IMR-90 (cell line): ENCODE results near the gene IL11RA. TPM values are rescaled to one million over a fixed set of nuclear protein-coding genes. Genes with fewer than 3 reads are reported as not detected.

Source experiments
- ATAC-seq: fragments of 200-7000 bp; cut with Tn5 transposase; 2 replicates; pipeline ENCODE4 v1.9.1; 2020; ENCODE audit warnings: low read depth, mild to moderate bottlenecking, moderate library complexity
- BruUV-seq: library from RNA; stranded (reverse); fragments of 400-500 nt; replicated peaks from 2 replicates; lab custom pipeline; 2021; lab: Mats Ljungman, UMichigan
- CTCF ChIA-PET: fragments of 300-600 bp; formaldehyde crosslinking; extraction: SDS; loops from one replicate; lab custom pipeline; 2021; ENCODE audit warnings: antibody characterized with exemption; lab: Yijun Ruan, JAX
- POLR2A ChIA-PET: fragments of 300-600 bp; sonication (Branson Sonifier 250); formaldehyde crosslinking; loops from one replicate; lab custom pipeline; 2022; ENCODE audit warnings: antibody characterized with exemption; ENCODE audit not compliant: unreplicated experiment; lab: Charles Lee
- DNase-seq: peaks from one replicate; pipeline ENCODE4 v3.0.0; 2013
- H2AFZ ChIP-seq: replicated peaks from 2 replicates; pipeline ENCODE3; 2013; ENCODE audit warnings: low read length, mild to moderate bottlenecking; ENCODE audit not compliant: poor library complexity
- H2AK5ac ChIP-seq: 2 replicates; pipeline ENCODE4 v1.6.1; 2013; ENCODE audit warnings: low read depth, low read length, inconsistent platforms
- H2AK9ac ChIP-seq: replicated peaks from 2 replicates; pipeline ENCODE3; 2013; ENCODE audit warnings: mild to moderate bottlenecking, low read depth, low read length, moderate library complexity; ENCODE audit not compliant: poor library complexity
- H2BK120ac ChIP-seq: 2 replicates; pipeline ENCODE4 v1.6.1; 2013; ENCODE audit warnings: low read depth, low read length, inconsistent platforms
- H2BK15ac ChIP-seq: 3 replicates; pipeline ENCODE4 v1.6.1; 2013; ENCODE audit warnings: low read depth, low read length, inconsistent platforms
- H2BK20ac ChIP-seq: 2 replicates; pipeline ENCODE4 v1.6.1; 2013; ENCODE audit warnings: low read depth, mild to moderate bottlenecking, inconsistent platforms, low read length, moderate library complexity
- H2BK5ac ChIP-seq: 2 replicates; pipeline ENCODE4 v1.6.1; 2013; ENCODE audit warnings: mild to moderate bottlenecking, low read depth, low read length, inconsistent platforms; ENCODE audit not compliant: poor library complexity, severe bottlenecking
- H3K14ac ChIP-seq: replicated peaks from 2 replicates; pipeline ENCODE4 v1.6.1; 2013; ENCODE audit warnings: low read depth, low read length, inconsistent platforms
- H3K18ac ChIP-seq: 2 replicates; pipeline ENCODE4 v1.6.1; 2013; ENCODE audit warnings: low read depth, low read length, control low read depth
- H3K23ac ChIP-seq: 2 replicates; pipeline ENCODE4 v1.6.1; 2013; ENCODE audit warnings: low read depth, low read length, inconsistent platforms
- H3K27ac ChIP-seq: 2 replicates; pipeline ENCODE4 v1.5.1; 2013; ENCODE audit warnings: mild to moderate bottlenecking, control low read depth, low read length; ENCODE audit not compliant: insufficient read depth
- H3K27me3 ChIP-seq: 2 replicates; pipeline ENCODE4 v1.6.1; 2013; ENCODE audit warnings: low read length; ENCODE audit not compliant: control insufficient read depth, insufficient read depth
- H3K36me3 ChIP-seq: 2 replicates; pipeline ENCODE4 v1.6.1; 2013; ENCODE audit warnings: low read length, mixed read lengths; ENCODE audit not compliant: control insufficient read depth, insufficient read depth
- H3K4ac ChIP-seq: 2 replicates; pipeline ENCODE4 v1.6.1; 2013; ENCODE audit warnings: low read depth, low read length, inconsistent platforms
- H3K4me1 ChIP-seq: 2 replicates; pipeline ENCODE4 v1.6.1; 2013; ENCODE audit warnings: low read length, mixed read lengths; ENCODE audit not compliant: control insufficient read depth, insufficient read depth
- H3K4me2 ChIP-seq: 2 replicates; pipeline ENCODE4 v1.6.1; 2013; ENCODE audit warnings: low read depth, mild to moderate bottlenecking, control low read depth, low read length, moderate library complexity
- H3K4me3 ChIP-seq: 2 replicates; pipeline ENCODE4 v1.5.1; 2013; ENCODE audit warnings: low read depth, mild to moderate bottlenecking, control low read depth, low read length, moderate library complexity; ENCODE audit not compliant: insufficient read depth
- H3K56ac ChIP-seq: 2 replicates; pipeline ENCODE4 v1.6.1; 2013; ENCODE audit warnings: low read length, inconsistent platforms; ENCODE audit not compliant: insufficient read depth; ENCODE audit errors: extremely low read depth
- H3K79me1 ChIP-seq, 2 experiments: 2 replicates each; pipeline ENCODE4 v1.6.1; 2013; ENCODE audit warnings: low read length in 2 of 2, inconsistent platforms in 1 of 2, low read depth in 1 of 2
- H3K9ac ChIP-seq: 2 replicates; pipeline ENCODE4 v1.6.1; 2013; ENCODE audit warnings: low read depth, low read length, control low read depth
- H3K9me1 ChIP-seq: 2 replicates; pipeline ENCODE4 v1.6.1; 2013; ENCODE audit warnings: low read length, inconsistent platforms; ENCODE audit not compliant: insufficient read depth
- H3K9me3 ChIP-seq: 2 replicates; pipeline ENCODE4 v1.6.1; 2013; ENCODE audit warnings: low read length; ENCODE audit not compliant: control insufficient read depth, insufficient read depth
- H4K20me1 ChIP-seq: 2 replicates; pipeline ENCODE4 v1.6.1; 2013; ENCODE audit warnings: low read length, inconsistent platforms; ENCODE audit not compliant: insufficient read depth
- H4K5ac ChIP-seq: 2 replicates; pipeline ENCODE4 v1.6.1; 2013; ENCODE audit warnings: mild to moderate bottlenecking, low read depth, low read length, control low read depth
- H4K8ac ChIP-seq, 2 experiments: 2 replicates each; pipeline ENCODE4 v1.6.1; 2013; ENCODE audit warnings: low read depth in 2 of 2, low read length in 2 of 2, control low read depth in 1 of 2, inconsistent platforms in 1 of 2
- H4K91ac ChIP-seq: 2 replicates; pipeline ENCODE4 v1.6.1; 2013; ENCODE audit warnings: low read depth, low read length, inconsistent platforms; ENCODE audit not compliant: insufficient read depth
- FOS ChIP-seq: fragments of 150-350 bp; IDR thresholded peaks from 2 replicates; pipeline ENCODE4 v1.6.1; 2016; ENCODE audit warnings: low read depth, low read length
- MAFK ChIP-seq: IDR thresholded peaks from 2 replicates; pipeline ENCODE4 v1.6.1; 2012; ENCODE audit warnings: low read depth, low read length, improper control_type of control experiment
- WGBS, 2 experiments: methylation state at CpG; one replicate each; pipeline versions ENCODE4 v1.1.5 to v1.1.7; 2013; ENCODE audit warnings: missing lambda C conversion rate in 2 of 2; ENCODE audit not compliant: insufficient read length in 1 of 2; ENCODE audit errors: extremely low coverage in 2 of 2; 5-methylcytosine and 5-hydroxymethylcytosine counted together
- dilution Hi-C: fragments of 300-500 bp; cut with HindIII; formaldehyde crosslinking; loops from one replicate; pipeline ENCODE4 v1.14.3; 2018; ENCODE audit warnings: low sequenced_read_pairs; ENCODE audit not compliant: unreplicated experiment
- in situ Hi-C: fragments of 300-500 bp; cut with MboI; formaldehyde crosslinking; loops from 3 replicates; pipeline ENCODE4 v1.14.3; 2019; ENCODE audit warnings: low sequenced_read_pairs, inconsistent platforms, mixed read lengths
- intact Hi-C: fragments of 100-400 bp; cut with micrococcal nuclease; formaldehyde crosslinking; loops from 2 replicates; pipeline ENCODE4 v1.10.0; 2022
- polyA plus RNA-seq, 3 experiments: library from polyadenylated mRNA; depleted of rRNA; stranded (reverse); fragments of >200 nt; gene quantifications; 2 replicates each; pipeline ENCODE4 v1.2.3, GENCODE V29; 2012; ENCODE audit warnings: low replicate concordance in 1 of 3
- total RNA-seq: library from RNA; depleted of rRNA; stranded (reverse); fragments of >200 nt; gene quantifications from 2 replicates; pipeline ENCODE4 v1.2.3, GENCODE V29; 2012

IL11RA gene
- total and polyA plus RNA-seq, 2 of the 4 experiments (the other 2 are of a cell fraction): 8.2 to 15.9 TPM

DNA sequence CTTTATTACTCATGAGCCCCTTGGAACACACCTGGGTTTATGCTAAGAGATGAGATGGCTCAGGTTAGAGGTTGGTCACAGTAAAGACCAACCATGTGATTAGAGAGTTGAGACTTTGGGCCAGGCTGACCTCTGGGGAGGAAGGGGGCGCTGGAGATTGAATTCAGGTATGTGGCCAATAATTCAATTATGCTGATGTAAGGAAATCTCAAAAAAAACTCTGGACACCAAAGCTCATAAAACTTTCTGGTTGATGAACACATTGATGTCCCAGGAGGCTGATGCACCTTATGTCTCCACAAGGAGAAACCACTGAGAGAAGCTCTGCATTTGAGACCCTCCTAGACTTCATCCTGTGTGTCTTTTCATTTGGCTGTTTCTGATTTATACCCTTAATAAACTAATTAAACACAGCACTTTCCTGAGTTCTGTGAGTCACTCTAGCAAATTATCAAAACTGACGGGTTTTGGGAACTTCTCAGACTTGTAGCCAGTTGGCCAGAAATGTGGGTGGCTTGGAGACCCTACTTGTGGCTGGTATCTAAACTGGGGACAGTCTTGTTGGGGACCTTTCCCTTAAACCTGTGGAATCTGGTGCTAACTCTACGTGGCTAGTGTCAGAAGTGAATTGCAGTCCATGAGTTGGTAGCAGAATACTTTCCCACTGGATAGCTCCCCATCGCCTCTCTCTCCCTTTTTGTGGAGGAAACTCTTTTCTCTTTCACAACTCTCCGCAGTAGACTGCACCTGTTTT is 18.0 kb downstream of the IL11RA start:
- Histone ChIP-seq H3K27me3 (no peaks in the 10 kb centered on the region), H2AK9ac (no peak overlapping the region), H3K79me1 (peaks cover 51 to 58% of the 10 kb centered on the region in 2 experiments), H3K56ac (no peak overlapping the region), H2AFZ (no peak overlapping the region), H2BK20ac (no peak overlapping the region), H3K9me3 (no peaks in the 10 kb centered on the region), H3K9me1 (peaks cover 5% of the 10 kb centered on the region), H3K4ac (no peak overlapping the region), H4K20me1 (peaks cover 9% of the 10 kb centered on the region), H2AK5ac (no peak overlapping the region), H4K8ac (no peak overlapping the region), H2BK15ac (no peak overlapping the region), H3K4me2 (no peak overlapping the region), H4K5ac (no peak overlapping the region), H3K9ac (no peak overlapping the region), H3K4me1 (no peaks in the 10 kb centered on the region), H3K27ac (no peak overlapping the region), H3K18ac (no peak overlapping the region), H3K14ac (no peak overlapping the region), H3K4me3 (no peak overlapping the region), H3K23ac (no peak overlapping the region), H3K36me3 (peaks cover 3% of the 10 kb centered on the region; the same call in 1 of the 2 replicates), H2BK120ac (no peak overlapping the region), H4K91ac (no peak overlapping the region), H2BK5ac (no peak overlapping the region)
- no CpG with 5 or more reads among the region's 5 CpGs for WGBS, 2 experiments
- in situ Hi-C loops: no loop called here
- no TSS peak for BruUV-seq
- ChIA-PET POLR2A (no interaction called here), CTCF (interaction anchor here (0.9 kb wide), 1 partner anchor 23 kb away, joined by 4 read pairs; the partner anchor contains the start of gene GALT)
- intact Hi-C loops: no loop called here
- TF ChIP-seq FOS: no peak
- TF ChIP-seq MAFK: peak; percentile 73
- no peak for ATAC-seq
- dilution Hi-C loops: no loop called here
- DNase-seq: no peak
